ENCODE data around the gene ISOC1. TPM values are rescaled to one million over a fixed set of nuclear protein-coding genes. Genes with fewer than 3 reads are reported as not detected.
A peak's percentile ranks its signal among the peaks of the same experiment; 100 is the strongest.

ISOC1 gene
- total and polyA plus RNA-seq, 2 of the 13 experiments (the other 11 are each of a cell fraction or from before 2014, with no cell fraction given) = 25.7 to 51.3 TPM

DNA sequence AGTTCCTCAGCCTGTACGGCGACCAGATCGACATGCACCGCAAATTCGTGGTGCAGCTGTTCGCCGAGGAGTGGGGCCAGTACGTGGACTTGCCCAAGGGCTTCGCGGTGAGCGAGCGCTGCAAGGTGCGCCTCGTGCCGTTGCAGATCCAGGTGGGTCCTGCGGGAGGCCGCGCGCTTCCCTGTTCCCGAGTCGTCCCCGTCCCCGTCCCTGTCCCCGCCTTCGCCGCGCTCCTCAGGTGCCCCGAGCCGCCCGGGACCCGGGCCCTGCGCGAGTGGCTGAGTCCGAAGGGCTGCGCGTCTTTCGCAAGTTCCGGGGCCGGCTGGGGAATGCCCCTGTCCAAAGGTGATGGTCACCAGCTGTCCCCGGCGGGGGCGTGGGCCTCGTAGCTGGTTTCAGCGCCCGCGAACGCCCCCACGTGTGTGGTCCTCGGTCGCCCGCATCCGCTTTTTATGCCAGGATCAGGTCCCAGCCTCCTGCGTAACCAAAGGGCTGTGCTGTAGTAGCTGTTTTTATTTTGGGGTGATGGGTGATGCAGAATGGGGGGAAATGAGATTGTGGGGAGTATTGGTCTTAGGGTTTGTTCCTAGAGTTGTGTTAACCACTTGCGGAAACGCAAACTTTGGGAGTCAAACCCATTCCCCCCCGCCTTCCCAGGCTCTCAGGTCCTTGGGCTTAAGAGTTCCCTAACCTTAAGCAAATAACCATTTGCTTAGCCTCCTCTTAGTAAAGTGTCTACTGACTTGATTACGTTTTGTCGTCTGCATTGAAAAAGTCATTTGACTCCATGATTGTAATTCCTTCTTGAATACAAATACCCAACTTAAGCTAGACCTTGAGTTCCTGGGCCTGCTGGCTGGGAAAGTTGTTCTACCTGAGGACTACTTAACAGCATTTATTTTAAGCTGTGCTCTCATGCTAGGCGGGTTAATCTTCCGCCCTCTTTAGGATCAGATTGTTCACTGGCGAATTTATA lies 663 bp downstream of the ISOC1 start (continued):
- TF ChIP-seq MTA1 (CRISPR knock-in tag; IDR thresholded peaks at IDR 0.05; ENCODE audit: borderline replicate concordance) (peak; percentile 91), STAG1 (CRISPR knock-in tag; IDR thresholded peaks at IDR 0.05) (peak; percentile 20), SNAI1 (CRISPR knock-in tag; IDR thresholded peaks at IDR 0.05; ENCODE audit: borderline replicate concordance) (peak; percentile 64; the same call in 1 of the 2 replicates), KAT8 (CRISPR knock-in tag; IDR thresholded peaks at IDR 0.05) (peak; percentile 78), CENPX (CRISPR knock-in tag; IDR thresholded peaks at IDR 0.05) (no peak), ZNF225 (CRISPR knock-in tag; IDR thresholded peaks at IDR 0.05) (peak; percentile 74), CCAR2 (optimal IDR thresholded peaks at IDR 0.05; ENCODE audit: low read depth, low read length) (no peak), ZNF432 (CRISPR knock-in tag; IDR thresholded peaks at IDR 0.05; ENCODE audit: borderline replicate concordance) (no peak), MEIS1 (CRISPR knock-in tag; IDR thresholded peaks at IDR 0.05; ENCODE audit: borderline replicate concordance) (peak; percentile 95), ZNF468 (CRISPR knock-in tag; IDR thresholded peaks at IDR 0.05) (no peak), ZNF564 (CRISPR knock-in tag; IDR thresholded peaks at IDR 0.05) (peak; percentile 61; the same call in 1 of the 2 replicates), ZSCAN21 (CRISPR knock-in tag; IDR thresholded peaks at IDR 0.05; ENCODE audit: borderline replicate concordance) (peak; percentile 59; the same call in 1 of the 2 replicates)
- TF ChIP-seq, protein P1, sequence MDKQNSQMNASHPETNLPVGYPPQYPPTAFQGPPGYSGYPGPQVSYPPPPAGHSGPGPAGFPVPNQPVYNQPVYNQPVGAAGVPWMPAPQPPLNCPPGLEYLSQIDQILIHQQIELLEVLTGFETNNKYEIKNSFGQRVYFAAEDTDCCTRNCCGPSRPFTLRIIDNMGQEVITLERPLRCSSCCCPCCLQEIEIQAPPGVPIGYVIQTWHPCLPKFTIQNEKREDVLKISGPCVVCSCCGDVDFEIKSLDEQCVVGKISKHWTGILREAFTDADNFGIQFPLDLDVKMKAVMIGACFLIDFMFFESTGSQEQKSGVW (CRISPR knock-in tag; IDR thresholded peaks at IDR 0.05; ENCODE audit: borderline replicate concordance) = no peak
- TF ChIP-seq, protein P2, sequence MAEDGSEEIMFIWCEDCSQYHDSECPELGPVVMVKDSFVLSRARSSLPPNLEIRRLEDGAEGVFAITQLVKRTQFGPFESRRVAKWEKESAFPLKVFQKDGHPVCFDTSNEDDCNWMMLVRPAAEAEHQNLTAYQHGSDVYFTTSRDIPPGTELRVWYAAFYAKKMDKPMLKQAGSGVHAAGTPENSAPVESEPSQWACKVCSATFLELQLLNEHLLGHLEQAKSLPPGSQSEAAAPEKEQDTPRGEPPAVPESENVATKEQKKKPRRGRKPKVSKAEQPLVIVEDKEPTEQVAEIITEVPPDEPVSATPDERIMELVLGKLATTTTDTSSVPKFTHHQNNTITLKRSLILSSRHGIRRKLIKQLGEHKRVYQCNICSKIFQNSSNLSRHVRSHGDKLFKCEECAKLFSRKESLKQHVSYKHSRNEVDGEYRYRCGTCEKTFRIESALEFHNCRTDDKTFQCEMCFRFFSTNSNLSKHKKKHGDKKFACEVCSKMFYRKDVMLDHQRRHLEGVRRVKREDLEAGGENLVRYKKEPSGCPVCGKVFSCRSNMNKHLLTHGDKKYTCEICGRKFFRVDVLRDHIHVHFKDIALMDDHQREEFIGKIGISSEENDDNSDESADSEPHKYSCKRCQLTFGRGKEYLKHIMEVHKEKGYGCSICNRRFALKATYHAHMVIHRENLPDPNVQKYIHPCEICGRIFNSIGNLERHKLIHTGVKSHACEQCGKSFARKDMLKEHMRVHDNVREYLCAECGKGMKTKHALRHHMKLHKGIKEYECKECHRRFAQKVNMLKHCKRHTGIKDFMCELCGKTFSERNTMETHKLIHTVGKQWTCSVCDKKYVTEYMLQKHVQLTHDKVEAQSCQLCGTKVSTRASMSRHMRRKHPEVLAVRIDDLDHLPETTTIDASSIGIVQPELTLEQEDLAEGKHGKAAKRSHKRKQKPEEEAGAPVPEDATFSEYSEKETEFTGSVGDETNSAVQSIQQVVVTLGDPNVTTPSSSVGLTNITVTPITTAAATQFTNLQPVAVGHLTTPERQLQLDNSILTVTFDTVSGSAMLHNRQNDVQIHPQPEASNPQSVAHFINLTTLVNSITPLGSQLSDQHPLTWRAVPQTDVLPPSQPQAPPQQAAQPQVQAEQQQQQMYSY (CRISPR knock-in tag; IDR thresholded peaks at IDR 0.05) = no peak
- TF ChIP-seq, protein P3, sequence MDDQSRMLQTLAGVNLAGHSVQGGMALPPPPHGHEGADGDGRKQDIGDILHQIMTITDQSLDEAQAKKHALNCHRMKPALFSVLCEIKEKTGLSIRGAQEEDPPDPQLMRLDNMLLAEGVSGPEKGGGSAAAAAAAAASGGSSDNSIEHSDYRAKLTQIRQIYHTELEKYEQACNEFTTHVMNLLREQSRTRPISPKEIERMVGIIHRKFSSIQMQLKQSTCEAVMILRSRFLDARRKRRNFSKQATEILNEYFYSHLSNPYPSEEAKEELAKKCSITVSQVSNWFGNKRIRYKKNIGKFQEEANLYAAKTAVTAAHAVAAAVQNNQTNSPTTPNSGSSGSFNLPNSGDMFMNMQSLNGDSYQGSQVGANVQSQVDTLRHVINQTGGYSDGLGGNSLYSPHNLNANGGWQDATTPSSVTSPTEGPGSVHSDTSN (CRISPR knock-in tag; IDR thresholded peaks at IDR 0.05; ENCODE audit: borderline replicate concordance) = no peak
- TF ChIP-seq, protein P4, sequence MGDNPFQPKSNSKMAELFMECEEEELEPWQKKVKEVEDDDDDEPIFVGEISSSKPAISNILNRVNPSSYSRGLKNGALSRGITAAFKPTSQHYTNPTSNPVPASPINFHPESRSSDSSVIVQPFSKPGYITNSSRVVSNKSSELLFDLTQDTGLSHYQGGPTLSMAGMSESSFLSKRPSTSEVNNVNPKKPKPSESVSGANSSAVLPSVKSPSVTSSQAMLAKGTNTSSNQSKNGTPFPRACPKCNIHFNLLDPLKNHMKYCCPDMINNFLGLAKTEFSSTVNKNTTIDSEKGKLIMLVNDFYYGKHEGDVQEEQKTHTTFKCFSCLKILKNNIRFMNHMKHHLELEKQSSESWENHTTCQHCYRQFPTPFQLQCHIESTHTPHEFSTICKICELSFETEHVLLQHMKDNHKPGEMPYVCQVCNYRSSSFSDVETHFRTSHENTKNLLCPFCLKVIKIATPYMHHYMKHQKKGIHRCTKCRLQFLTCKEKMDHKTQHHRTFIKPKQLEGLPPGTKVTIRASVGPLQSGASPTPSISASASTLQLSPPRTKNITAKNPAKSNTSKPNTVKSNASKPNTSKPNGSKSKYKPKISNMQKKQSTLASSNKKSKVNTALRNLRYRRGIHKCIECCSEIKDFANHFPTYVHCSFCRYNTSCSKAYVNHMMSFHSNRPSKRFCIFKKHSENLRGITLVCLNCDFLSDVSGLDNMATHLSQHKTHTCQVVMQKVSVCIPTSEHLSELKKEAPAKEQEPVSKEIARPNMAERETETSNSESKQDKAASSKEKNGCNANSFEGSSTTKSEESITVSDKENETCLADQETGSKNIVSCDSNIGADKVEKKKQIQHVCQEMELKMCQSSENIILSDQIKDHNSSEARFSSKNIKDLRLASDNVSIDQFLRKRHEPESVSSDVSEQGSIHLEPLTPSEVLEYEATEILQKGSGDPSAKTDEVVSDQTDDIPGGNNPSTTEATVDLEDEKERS (CRISPR knock-in tag; IDR thresholded peaks at IDR 0.05) = peak; percentile 81
- TF ChIP-seq, protein P5, sequence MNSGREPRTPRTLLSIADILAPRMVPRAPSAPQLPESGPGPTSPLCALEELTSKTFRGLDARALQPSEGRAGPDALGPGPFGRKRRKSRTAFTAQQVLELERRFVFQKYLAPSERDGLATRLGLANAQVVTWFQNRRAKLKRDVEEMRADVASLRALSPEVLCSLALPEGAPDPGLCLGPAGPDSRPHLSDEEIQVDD (CRISPR knock-in tag; IDR thresholded peaks at IDR 0.05; ENCODE audit: borderline replicate concordance) = peak; percentile 53; the same call in 1 of the 2 replicates
